B cell (primary cell): Measurements from ENCODE around the gene TIMELESS. TPM values are rescaled to one million over a fixed set of nuclear protein-coding genes. Genes with fewer than 3 reads are reported as not detected.
"Not testable (repeated sequence)": the region's sequence is repeated elsewhere in the genome, so short reads cannot be mapped to it uniquely, and the experiment has no call there.

Experiments used
- ATAC-seq: fragments of 200-7000 bp; cut with Tn5 transposase; one replicate; pipeline ENCODE4 v1.10.0; 2021; ENCODE audit warnings: low read depth, mild to moderate bottlenecking, moderate number of reproducible peaks, moderate library complexity
- CTCF ChIA-PET: fragments of 350-600 bp; sonication (Branson Sonifier 250); formaldehyde crosslinking; loops from one replicate; lab custom pipeline; 2021; ENCODE audit warnings: antibody characterized with exemption, inconsistent platforms; lab: Charles Lee
- POLR2A ChIA-PET: fragments of 350-600 bp; sonication (Branson Sonifier 250); formaldehyde crosslinking; loops from one replicate; lab custom pipeline; 2021; ENCODE audit warnings: antibody characterized with exemption; lab: Charles Lee
- DNase-seq: peaks from one replicate; pipeline ENCODE4 v3.0.0; 2013
- H2AFZ ChIP-seq: 2 replicates; pipeline ENCODE4 v1.6.1; 2012; ENCODE audit warnings: mild to moderate bottlenecking, low read depth, low read length; ENCODE audit not compliant: insufficient read depth, poor library complexity, severe bottlenecking
- H3K27ac ChIP-seq, 2 donors: 1 replicate in 1 of 2; 2 replicates in 1 of 2; pipeline ENCODE4 v1.5.1; 2012 to 2013; ENCODE audit warnings: low read length in 2 of 2, mild to moderate bottlenecking in 2 of 2, moderate library complexity in 1 of 2
- H3K27me3 ChIP-seq, 4 experiments: fragments of 200-600 bp in 1 of 4; sonication (generic) in 1 of 4; replicated peaks in 1 of 4; 1 replicate in 2 of 4; 2 replicates in 2 of 4; pipeline versions ENCODE4 v1.6.1 to v1.7.0; 2013 to 2016; ENCODE audit warnings: low read length in 3 of 4, mild to moderate bottlenecking in 2 of 4, mixed read lengths in 1 of 4, moderate library complexity in 1 of 4; ENCODE audit not compliant: insufficient read depth in 4 of 4, control insufficient read depth in 3 of 4; ENCODE audit errors: control extremely low read depth in 1 of 4
- H3K36me3 ChIP-seq, 2 experiments: replicated peaks in 1 of 2; 1 replicate in 1 of 2; 2 replicates in 1 of 2; pipeline versions ENCODE4 v1.6.1 to v1.7.1; 2013; ENCODE audit warnings: low read length in 1 of 2; ENCODE audit not compliant: insufficient read depth in 2 of 2, control insufficient read depth in 1 of 2; ENCODE audit errors: control extremely low read depth in 1 of 2, extremely low read depth in 1 of 2
- H3K4me1 ChIP-seq, 2 donors: fragments of 200-600 bp in 1 of 2; sonication (generic) in 1 of 2; 1 replicate in 1 of 2; 2 replicates in 1 of 2; pipeline versions ENCODE4 v1.5.1 to v1.6.1; 2013 to 2017; ENCODE audit warnings: low read length in 2 of 2; ENCODE audit not compliant: control insufficient read depth in 2 of 2, insufficient read depth in 2 of 2
- H3K4me2 ChIP-seq: replicated peaks from 2 replicates; pipeline ENCODE3; 2012; ENCODE audit warnings: mild to moderate bottlenecking, low read depth, low read length; ENCODE audit not compliant: poor library complexity, severe bottlenecking
- H3K4me3 ChIP-seq, 5 experiments: fragments of 200-600 bp in 1 of 5; sonication (generic) in 1 of 5; 1 replicate in 3 of 5; 2 replicates in 2 of 5; pipeline versions ENCODE4 v1.5.1 to v1.7.0; 2011 to 2016; ENCODE audit warnings: low read length in 4 of 5, mild to moderate bottlenecking in 4 of 5, low read depth in 2 of 5, control low read depth in 1 of 5, moderate library complexity in 1 of 5; ENCODE audit not compliant: insufficient read depth in 1 of 5; ENCODE audit errors: control extremely low read depth in 1 of 5, extremely low read depth in 1 of 5
- H3K79me2 ChIP-seq: fragments of 200-600 bp; sonication (generic); one replicate; pipeline ENCODE4 v1.6.0; 2016; ENCODE audit warnings: low read length; ENCODE audit not compliant: control insufficient read depth, insufficient read depth
- H3K9ac ChIP-seq: fragments of 200-600 bp; sonication (generic); 2 replicates; pipeline ENCODE4 v1.6.1; 2017; ENCODE audit warnings: mild to moderate bottlenecking, low read length, moderate library complexity
- H3K9me3 ChIP-seq, 3 donors: one replicate each; pipeline versions ENCODE4 v1.6.1 to v1.7.1; 2013; ENCODE audit warnings: low read length in 2 of 3; ENCODE audit not compliant: control insufficient read depth in 2 of 3, insufficient read depth in 1 of 3; ENCODE audit errors: control extremely low read depth in 1 of 3
- H4K20me1 ChIP-seq: 2 replicates; pipeline ENCODE4 v1.6.0; 2012; ENCODE audit warnings: mild to moderate bottlenecking, low read length; ENCODE audit not compliant: insufficient read depth, control insufficient read depth, poor library complexity, severe bottlenecking
- H3K27ac Mint-ChIP-seq: one replicate; pipeline ENCODE4 v1.8.0; 2021; ENCODE audit warnings: mixed read lengths
- H3K27me3 Mint-ChIP-seq: one replicate; pipeline ENCODE4 v1.8.0; 2021; ENCODE audit warnings: mixed read lengths
- H3K4me1 Mint-ChIP-seq: one replicate; pipeline ENCODE4 v1.8.0; 2021; ENCODE audit warnings: mixed read lengths
- H3K4me3 Mint-ChIP-seq: one replicate; pipeline ENCODE4 v1.8.0; 2021; ENCODE audit warnings: mixed read lengths
- H3K9me3 Mint-ChIP-seq: one replicate; pipeline ENCODE4 v1.8.0; 2022; ENCODE audit warnings: mixed read lengths; ENCODE audit not compliant: insufficient read depth
- CTCF ChIP-seq: fragments of 200-600 bp; IDR thresholded peaks from one replicate; pipeline ENCODE4 v1.8.0; 2022; ENCODE audit warnings: antibody characterized with exemption, mild to moderate bottlenecking
- EZH2 ChIP-seq: IDR thresholded peaks from 2 replicates; pipeline ENCODE4 v1.6.1; 2012; ENCODE audit warnings: borderline replicate concordance, low read depth, mild to moderate bottlenecking, moderate library complexity, low read length; ENCODE audit not compliant: insufficient read depth, poor library complexity, severe bottlenecking
- whole genome bisulfite sequencing: methylation state at CpG from one replicate; pipeline ENCODE4 v1.1.5; 2013; ENCODE audit warnings: missing lambda C conversion rate; ENCODE audit not compliant: insufficient coverage; 5-methylcytosine and 5-hydroxymethylcytosine counted together
- intact Hi-C: fragments of 100-400 bp; cut with micrococcal nuclease; formaldehyde crosslinking; loops from one replicate; pipeline ENCODE4 v1.10.0; 2022
- polyA plus RNA-seq: library from polyadenylated mRNA; depleted of rRNA; stranded (reverse); fragments of >200 nt; gene quantifications from 2 replicates; pipeline ENCODE4 v1.2.3, GENCODE V29; 2012
- total RNA-seq, 2 donors: library from RNA; stranded (reverse); fragments of 120-200 nt in 1 of 2; gene quantifications; 1 replicate in 1 of 2; 2 replicates in 1 of 2; pipeline versions ENCODE4 v1.2.3 to v1.2.4, GENCODE V29; 2013 to 2022

The TIMELESS gene
- total and polyA plus RNA-seq, 2 donors (not counting 1 experiment from before 2014, with no cell fraction given): 17.2 to 44.4 TPM

- intact Hi-C loops: no loop called here
- CTCF ChIA-PET: interaction anchor here (1.0 to 4.2 kb wide), 8 partner anchors 9 to 260 kb away, joined by 3 to 32 read pairs (median 5); partner anchors contain the start of genes ANKRD52, COQ10A, SPRYD4 and STAT2
- Histone ChIP-seq H3K9me3 (no peaks in the 10 kb centered on the region), H3K79me2 (peaks cover 40% of the 10 kb centered on the region), H3K36me3 (no peaks in the 10 kb centered on the region), H4K20me1 (no peaks in the 10 kb centered on the region), H3K4me1 (peaks cover 10 to 12% of the 10 kb centered on the region in 2 donors), H2AFZ (peak overlapping the region; percentile 96), H3K4me3 (no peak overlapping the region), H3K27me3 (no peaks in the 10 kb centered on the region), H3K27ac (peak overlapping the region in 1 of 2 donors; percentile 85), H3K9ac (no peak overlapping the region), H3K4me2 (peak overlapping the region; percentile 73)
- peak overlapping the region; percentile 6 for H3K27ac Mint-ChIP-seq
- peaks cover 20% of the 10 kb centered on the region for H3K4me1 Mint-ChIP-seq
- H3K4me3 Mint-ChIP-seq: peak overlapping the region; percentile 90
- POLR2A ChIA-PET: interaction anchor here (0.5 to 2.0 kb wide), 5 partner anchors 13 to 260 kb away, joined by 3 to 21 read pairs (median 6); partner anchors contain the start of gene STAT2
- no peaks in the 10 kb centered on the region for H3K27me3 Mint-ChIP-seq
- no peaks in the 10 kb centered on the region for H3K9me3 Mint-ChIP-seq
- no peak for TF ChIP-seq CTCF
- no peak for TF ChIP-seq EZH2
- 100% methylated on average over 3 of the region's 3 CpGs for WGBS
- DNase-seq (no peak), ATAC-seq (no peak)
Measured at GRCh38 chr12:56450241-56450640, 1.0 kb upstream of the TIMELESS start.

GRCh38 chr12:56449622-56449984, 377 bp upstream of the TIMELESS start:
- intact Hi-C loops: loop anchor here (1.0 to 5.0 kb wide), 11 partner anchors 11 to 476 kb away; partner anchors contain the start of genes GLS2, SPRYD4 and STAT2
- peak overlapping the region; percentile 90 for H3K4me3 Mint-ChIP-seq
- peak overlapping the region; percentile 78 for H3K9ac ChIP-seq
- H3K4me2 ChIP-seq: peak overlapping the region; percentile 73
- peak overlapping the region; percentile 53 to 85 for H3K27ac ChIP-seq
- 0% methylated on average over 2 of the region's 5 CpGs for WGBS
- H3K27me3 ChIP-seq: no peaks in the 10 kb centered on the region
- H3K27me3 Mint-ChIP-seq: no peaks in the 10 kb centered on the region
- no peak for DNase-seq
- H3K9me3 ChIP-seq: no peaks in the 10 kb centered on the region
- peak overlapping the region; percentile 69 to 98 (median 83) for H3K4me3 ChIP-seq
- H3K4me1 ChIP-seq: peaks cover 10 to 12% of the 10 kb centered on the region in 2 donors
- peak overlapping the region; percentile 92 for H3K27ac Mint-ChIP-seq
- H4K20me1 ChIP-seq: no peaks in the 10 kb centered on the region
- ChIA-PET CTCF (interaction anchor here (0.7 to 4.2 kb wide), 14 partner anchors 9 to 330 kb away, joined by 3 to 32 read pairs (median 4); partner anchors contain the start of genes ANKRD52, CNPY2, IL23A and SMARCC2), POLR2A (interaction anchor here (0.5 to 2.0 kb wide), 10 partner anchors 17 to 323 kb away, joined by 3 to 21 read pairs (median 4); partner anchors contain the start of genes CNPY2, COQ10A, IL23A and STAT2)
- H3K36me3 ChIP-seq: no peaks in the 10 kb centered on the region
- H3K79me2 ChIP-seq: peaks cover 45% of the 10 kb centered on the region
- no peak for ATAC-seq
- TF ChIP-seq EZH2: no peak
- no peak for TF ChIP-seq CTCF
- H2AFZ ChIP-seq: peak overlapping the region; percentile 96
- H3K4me1 Mint-ChIP-seq: peaks cover 20% of the 10 kb centered on the region
- no peaks in the 10 kb centered on the region for H3K9me3 Mint-ChIP-seq

- H3K36me3 ChIP-seq, H3K27ac Mint-ChIP-seq, H4K20me1 ChIP-seq, ATAC-seq, H2AFZ ChIP-seq, DNase-seq, H3K9me3 ChIP-seq, H3K9ac ChIP-seq, H3K4me3 Mint-ChIP-seq, H3K4me1 ChIP-seq, H3K4me3 ChIP-seq, H3K27me3 ChIP-seq, H3K27ac ChIP-seq, POLR2A ChIA-PET, intact Hi-C loops, H3K27me3 Mint-ChIP-seq, H3K4me2 ChIP-seq, H3K9me3 Mint-ChIP-seq, CTCF ChIA-PET: not testable (repeated sequence)
- H3K4me1 Mint-ChIP-seq: peaks cover 20% of the 10 kb centered on the region
- H3K79me2 ChIP-seq: peaks cover 86% of the 10 kb centered on the region
- WGBS: 100% methylated on average over 1 of the region's 2 CpGs
Measured at GRCh38 chr12:56443208-56443607, 6.0 kb downstream of the TIMELESS start.
